Measurements from ENCODE around the gene AGTRAP.

The AGTRAP gene

DNA sequence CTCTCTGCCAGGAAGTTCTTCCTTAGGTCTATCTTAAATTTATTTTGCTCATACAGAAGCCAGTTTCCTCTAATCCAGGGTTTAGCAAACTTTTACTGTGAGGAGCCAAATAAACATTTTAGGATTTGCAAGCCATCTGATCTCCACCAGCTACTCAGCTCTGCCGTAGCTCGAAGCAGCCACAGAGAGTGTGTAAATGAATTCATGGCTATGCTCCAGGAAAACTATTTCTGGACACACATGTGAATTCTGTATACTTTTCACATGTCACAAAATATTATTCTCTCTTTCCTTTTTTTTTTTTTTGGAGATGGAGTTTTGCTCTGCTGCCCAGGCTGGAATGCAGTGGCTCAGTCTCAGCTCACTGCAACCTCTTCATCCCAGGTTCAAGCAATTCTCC, 13.4 kb upstream of the AGTRAP start:
- intact Hi-C loops (cut with DNase I; ENCODE audit: low total_unique reads), result no loop called here
- no peak for DNase-seq
- TF ChIP-seq, protein P1, sequence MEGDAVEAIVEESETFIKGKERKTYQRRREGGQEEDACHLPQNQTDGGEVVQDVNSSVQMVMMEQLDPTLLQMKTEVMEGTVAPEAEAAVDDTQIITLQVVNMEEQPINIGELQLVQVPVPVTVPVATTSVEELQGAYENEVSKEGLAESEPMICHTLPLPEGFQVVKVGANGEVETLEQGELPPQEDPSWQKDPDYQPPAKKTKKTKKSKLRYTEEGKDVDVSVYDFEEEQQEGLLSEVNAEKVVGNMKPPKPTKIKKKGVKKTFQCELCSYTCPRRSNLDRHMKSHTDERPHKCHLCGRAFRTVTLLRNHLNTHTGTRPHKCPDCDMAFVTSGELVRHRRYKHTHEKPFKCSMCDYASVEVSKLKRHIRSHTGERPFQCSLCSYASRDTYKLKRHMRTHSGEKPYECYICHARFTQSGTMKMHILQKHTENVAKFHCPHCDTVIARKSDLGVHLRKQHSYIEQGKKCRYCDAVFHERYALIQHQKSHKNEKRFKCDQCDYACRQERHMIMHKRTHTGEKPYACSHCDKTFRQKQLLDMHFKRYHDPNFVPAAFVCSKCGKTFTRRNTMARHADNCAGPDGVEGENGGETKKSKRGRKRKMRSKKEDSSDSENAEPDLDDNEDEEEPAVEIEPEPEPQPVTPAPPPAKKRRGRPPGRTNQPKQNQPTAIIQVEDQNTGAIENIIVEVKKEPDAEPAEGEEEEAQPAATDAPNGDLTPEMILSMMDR (IDR thresholded peaks at IDR 0.05), result no peak
- Histone ChIP-seq H3K4me3 (no peak overlapping the region), H3K27me3 (peaks cover 0 to 26% of the 10 kb centered on the region in 2 donors), H3K27ac (no peak overlapping the region), H3K9me3 (no peaks in the 10 kb centered on the region), H3K4me1 (peaks cover 4 to 11% (median 6%) of the 10 kb centered on the region in 4 donors), H3K36me3 (no peaks in the 10 kb centered on the region)

DNA sequence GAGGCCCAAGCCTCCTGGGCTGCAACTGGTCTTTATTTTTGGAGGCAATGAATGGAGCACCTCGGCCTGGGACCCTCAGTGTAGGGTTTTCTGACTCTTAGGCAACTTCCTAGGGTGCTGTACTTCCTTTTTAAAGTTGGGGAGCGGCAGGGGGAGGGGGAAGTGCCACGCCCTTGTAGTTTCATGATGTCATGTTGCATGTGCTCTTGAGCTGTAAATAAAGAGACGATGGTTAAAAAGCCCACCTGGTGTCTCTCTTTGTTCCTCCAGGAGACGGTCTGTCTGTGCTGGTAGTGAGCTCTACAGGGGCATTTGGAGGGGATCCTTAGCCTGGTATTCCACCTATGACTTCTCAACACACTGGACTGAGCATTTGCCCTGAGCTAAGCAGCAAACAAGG, 10.3 kb upstream of the AGTRAP start:
- Histone ChIP-seq H3K27me3 (peaks cover 0 to 26% of the 10 kb centered on the region in 2 donors), H3K36me3 (no peaks in the 10 kb centered on the region), H3K4me3 (no peak overlapping the region), H3K27ac (no peak overlapping the region), H3K4me1 (peaks cover 0 to 6% (median 0%) of the 10 kb centered on the region in 4 donors), H3K9me3 (no peaks in the 10 kb centered on the region)
- DNase-seq, result no peak
- intact Hi-C loops (cut with DNase I; ENCODE audit: low total_unique reads), result no loop called here
- TF ChIP-seq, protein P1 (IDR thresholded peaks at IDR 0.05), result no peak

GRCh38 chr1:11727119-11727518, 8.8 kb upstream of the AGTRAP start:
- intact Hi-C loops (cut with DNase I; ENCODE audit: low total_unique reads), result no loop called here
- peaks cover 0 to 16% (median 4%) of the 10 kb centered on the region in 4 donors for H3K4me1 ChIP-seq
- no peak for DNase-seq

GRCh38 chr1:11728126-11728806, 7.7 kb upstream of the AGTRAP start:
- H3K9me3 ChIP-seq, result no peaks in the 10 kb centered on the region
- TF ChIP-seq, protein P1 (IDR thresholded peaks at IDR 0.05), result no peak
- H3K27me3 ChIP-seq, result peaks cover 0 to 18% of the 10 kb centered on the region in 2 donors
- no peak overlapping the region for H3K4me3 ChIP-seq
- H3K4me1 ChIP-seq, result peaks cover 0 to 22% (median 4%) of the 10 kb centered on the region in 4 donors
- intact Hi-C loops (cut with DNase I; ENCODE audit: low total_unique reads), result no loop called here
- DNase-seq, result no peak
- no peaks in the 10 kb centered on the region for H3K36me3 ChIP-seq
- H3K27ac ChIP-seq, result no peak overlapping the region

More at GRCh38 chr1:11727119-11727518, 8.8 kb upstream of the AGTRAP start:
- Histone ChIP-seq H3K36me3 (no peaks in the 10 kb centered on the region), H3K9me3 (no peaks in the 10 kb centered on the region), H3K4me3 (no peak overlapping the region), H3K27me3 (peaks cover 0 to 19% of the 10 kb centered on the region in 2 donors), H3K27ac (no peak overlapping the region)
- TF ChIP-seq, protein P1 (IDR thresholded peaks at IDR 0.05), result no peak

GRCh38 chr1:11729155-11729497, 6.8 kb upstream of the AGTRAP start:
- intact Hi-C loops (cut with DNase I; ENCODE audit: low total_unique reads), result no loop called here
- H3K36me3 ChIP-seq, result no peaks in the 10 kb centered on the region
- peaks cover 0 to 22% (median 4%) of the 10 kb centered on the region in 4 donors for H3K4me1 ChIP-seq
- TF ChIP-seq, protein P1 (IDR thresholded peaks at IDR 0.05), result no peak
- DNase-seq, result no peak
- peaks cover 0 to 15% of the 10 kb centered on the region in 2 donors for H3K27me3 ChIP-seq
- H3K4me3 ChIP-seq, result no peak overlapping the region
- no peak overlapping the region for H3K27ac ChIP-seq
- no peaks in the 10 kb centered on the region for H3K9me3 ChIP-seq

Measured in tibial artery (tissue), 4 donors.